Left kidney (tissue), 1 donor: ENCODE data around the gene PLCB3. TPM values are rescaled to one million over a fixed set of nuclear protein-coding genes. Genes with fewer than 3 reads are reported as not detected.

Experiments
- polyA plus RNA-seq: library from polyadenylated mRNA; unstranded; fragments of 120-200 nt; gene quantifications from one replicate; pipeline ENCODE4 v1.2.1, GENCODE V29; 2013; ENCODE audit not compliant: insufficient read length

PLCB3 gene
- polyA plus RNA-seq, 1 donor, result 13.5 TPM

Other genes starting within 250 kb of the PLCB3 start
- gene FLRT1, start 215.6 kb upstream of the PLCB3 start, polyA plus RNA-seq, result 3.3 TPM
- 13.3 TPM for gene MACROD1, start 85.4 kb upstream of the PLCB3 start, polyA plus RNA-seq
- gene STIP1, start 65.4 kb upstream of the PLCB3 start, polyA plus RNA-seq, result 215 TPM
- gene FERMT3, start 44.8 kb upstream of the PLCB3 start, polyA plus RNA-seq, result 4.1 TPM
- gene TRPT1, start 25.3 kb upstream of the PLCB3 start, polyA plus RNA-seq, result 44.8 TPM
- gene NUDT22, start 25.3 kb upstream of the PLCB3 start, polyA plus RNA-seq, result 24.1 TPM
- 53.4 TPM for gene DNAJC4, start 21.0 kb upstream of the PLCB3 start, polyA plus RNA-seq
- 87.6 TPM for gene VEGFB, start 16.9 kb upstream of the PLCB3 start, polyA plus RNA-seq
- 72.7 TPM for gene FKBP2, start 10.4 kb upstream of the PLCB3 start, polyA plus RNA-seq
- 56.4 TPM for gene PPP1R14B, start 4.6 kb upstream of the PLCB3 start, polyA plus RNA-seq
- gene BAD, start 33.1 kb downstream of the PLCB3 start, polyA plus RNA-seq, result 37.9 TPM
- 32.5 TPM for gene GPR137, start 34.3 kb downstream of the PLCB3 start, polyA plus RNA-seq
- not detected for gene KCNK4, start 39.8 kb downstream of the PLCB3 start, polyA plus RNA-seq
- not detected for gene CATSPERZ, start 48.8 kb downstream of the PLCB3 start, polyA plus RNA-seq
- gene ESRRA, start 54.0 kb downstream of the PLCB3 start, polyA plus RNA-seq, result 20.9 TPM
- gene TRMT112, start 66.0 kb downstream of the PLCB3 start, polyA plus RNA-seq, result 183 TPM
- 148 TPM for gene PRDX5, start 66.6 kb downstream of the PLCB3 start, polyA plus RNA-seq
- gene CCDC88B, start 88.7 kb downstream of the PLCB3 start, polyA plus RNA-seq, result 3.3 TPM
- 9.1 TPM for gene RPS6KA4, start 107.6 kb downstream of the PLCB3 start, polyA plus RNA-seq